Thyroid gland (tissue), 4 donors: ENCODE results near the gene SLC16A8. TPM values are rescaled to one million over a fixed set of nuclear protein-coding genes. Genes with fewer than 3 reads are reported as not detected.

Experiments
- DNase-seq, 2 donors: peaks; one replicate each; pipeline ENCODE4 v3.0.0-alpha.2; 2019
- H3K27ac ChIP-seq, 3 donors: fragments of 200-600 bp; sonication (generic); 1 replicate in 2 of 3; 2 replicates in 1 of 3; pipeline ENCODE4 v1.5.1; 2016 to 2019; ENCODE audit warnings: mild to moderate bottlenecking in 1 of 3, moderate library complexity in 1 of 3
- H3K27me3 ChIP-seq: fragments of 200-600 bp; sonication (generic); one replicate; pipeline ENCODE4 v1.5.1; 2019
- H3K36me3 ChIP-seq, 2 donors: fragments of 200-600 bp; sonication (generic); one replicate each; pipeline ENCODE4 v1.5.1; 2016 to 2019
- H3K4me1 ChIP-seq, 2 donors: fragments of 200-600 bp; sonication (generic); one replicate each; pipeline ENCODE4 v1.5.1; 2017 to 2019
- H3K4me3 ChIP-seq, 3 donors: fragments of 200-600 bp; sonication (generic); replicated peaks in 1 of 3; 1 replicate in 2 of 3; 2 replicates in 1 of 3; pipeline ENCODE4 v1.5.1; 2016; ENCODE audit warnings: mild to moderate bottlenecking in 1 of 3
- H3K9me3 ChIP-seq: fragments of 200-600 bp; sonication (generic); one replicate; pipeline ENCODE4 v1.5.1; 2017
- CTCF ChIP-seq, 6 experiments: fragments of 200-600 bp in 3 of 6; fragments of 450-650 bp in 3 of 6; sonication (generic) in 3 of 6; IDR thresholded peaks; one replicate each; pipeline ENCODE4 v1.5.1; 2016 to 2019; ENCODE audit warnings: antibody characterized with exemption in 6 of 6, mild to moderate bottlenecking in 2 of 6, inconsistent platforms in 1 of 6, moderate library complexity in 1 of 6
- POLR2A ChIP-seq, 2 donors: fragments of 450-650 bp; IDR thresholded peaks; one replicate each; pipeline ENCODE4 v1.6.1; 2017; ENCODE audit warnings: antibody characterized with exemption in 2 of 2, mild to moderate bottlenecking in 2 of 2, moderate library complexity in 1 of 2
- WGBS, 2 donors: methylation state at CpG; one replicate each; pipeline ENCODE4 v1.1.5; 2017; 5-methylcytosine and 5-hydroxymethylcytosine counted together
- intact Hi-C: fragments of 100-400 bp; cut with DNase I; formaldehyde crosslinking; loops from one replicate; pipeline ENCODE4 v1.15.1; 2023
- total RNA-seq, 4 donors: library from RNA; depleted of rRNA; stranded (reverse); fragments of >200 nt; gene quantifications; one replicate each; pipeline ENCODE4 v1.2.3, GENCODE V29; 2016

SLC16A8 gene
- total RNA-seq, 4 donors from 2014 or later = 0.88 to 1.0 TPM; not detected in 2

- Histone ChIP-seq H3K9me3 (no peaks in the 10 kb centered on the region), H3K36me3 (peaks cover 27 to 35% of the 10 kb centered on the region in 2 donors), H3K27me3 (no peaks in the 10 kb centered on the region), H3K4me3 (no peak overlapping the region), H3K4me1 (peaks cover 7 to 16% of the 10 kb centered on the region in 2 donors), H3K27ac (no peak overlapping the region)
- intact Hi-C loops = no loop called here
- DNase-seq = no peak
- no peak for TF ChIP-seq CTCF (IDR thresholded peaks at IDR 0.05)
- no peak for TF ChIP-seq POLR2A (IDR thresholded peaks at IDR 0.05)
- 90 to 95% methylated on average over 12 of the region's 12 CpGs for WGBS, 2 donors
Measured at GRCh38 chr22:38077096-38077495, 6.9 kb downstream of the SLC16A8 start.

- no peaks in the 10 kb centered on the region for H3K9me3 ChIP-seq
Measured at GRCh38 chr22:38075961-38076360, 8.0 kb downstream of the SLC16A8 start.

GRCh38 chr22:38075105-38075825 lies 8.7 kb downstream of the SLC16A8 start:
- no peaks in the 10 kb centered on the region for H3K4me1 ChIP-seq
- 82 to 93% methylated on average over 28 of the region's 32 CpGs for WGBS, 2 donors
- no peak for TF ChIP-seq CTCF (IDR thresholded peaks at IDR 0.05)
- no peak for TF ChIP-seq POLR2A (IDR thresholded peaks at IDR 0.05)
- no peak overlapping the region for H3K27ac ChIP-seq
- no peaks in the 10 kb centered on the region for H3K27me3 ChIP-seq
- no peak overlapping the region for H3K4me3 ChIP-seq
- H3K36me3 ChIP-seq = peaks cover 38 to 44% of the 10 kb centered on the region in 2 donors
- DNase-seq = no peak
- no peaks in the 10 kb centered on the region for H3K9me3 ChIP-seq
- intact Hi-C loops = no loop called here

More at GRCh38 chr22:38075961-38076360, 8.0 kb downstream of the SLC16A8 start:
- Histone ChIP-seq H3K27me3 (no peaks in the 10 kb centered on the region), H3K4me3 (no peak overlapping the region), H3K27ac (no peak overlapping the region), H3K36me3 (peaks cover 35 to 44% of the 10 kb centered on the region in 2 donors), H3K4me1 (peaks cover 0 to 5% of the 10 kb centered on the region in 2 donors)
- intact Hi-C loops = no loop called here
- 89% methylated on average over 11 to 13 of the region's 13 CpGs for WGBS, 2 donors
- TF ChIP-seq CTCF (IDR thresholded peaks at IDR 0.05) = no peak
- TF ChIP-seq POLR2A (IDR thresholded peaks at IDR 0.05) = no peak
- no peak for DNase-seq

- Histone ChIP-seq H3K9me3 (no peaks in the 10 kb centered on the region), H3K4me3 (no peak overlapping the region), H3K36me3 (peaks cover 44% of the 10 kb centered on the region in 2 donors), H3K4me1 (no peaks in the 10 kb centered on the region), H3K27me3 (no peaks in the 10 kb centered on the region), H3K27ac (no peak overlapping the region)
- intact Hi-C loops = no loop called here
- DNase-seq = no peak
- WGBS, 2 donors = 89 to 92% methylated on average over 23 to 37 of the region's 47 CpGs
- no peak for TF ChIP-seq POLR2A (IDR thresholded peaks at IDR 0.05)
- no peak for TF ChIP-seq CTCF (IDR thresholded peaks at IDR 0.05)
Measured at GRCh38 chr22:38074181-38075104, 9.5 kb downstream of the SLC16A8 start.
